ENCODE data around the gene TTC7B.

The TTC7B gene

DNA sequence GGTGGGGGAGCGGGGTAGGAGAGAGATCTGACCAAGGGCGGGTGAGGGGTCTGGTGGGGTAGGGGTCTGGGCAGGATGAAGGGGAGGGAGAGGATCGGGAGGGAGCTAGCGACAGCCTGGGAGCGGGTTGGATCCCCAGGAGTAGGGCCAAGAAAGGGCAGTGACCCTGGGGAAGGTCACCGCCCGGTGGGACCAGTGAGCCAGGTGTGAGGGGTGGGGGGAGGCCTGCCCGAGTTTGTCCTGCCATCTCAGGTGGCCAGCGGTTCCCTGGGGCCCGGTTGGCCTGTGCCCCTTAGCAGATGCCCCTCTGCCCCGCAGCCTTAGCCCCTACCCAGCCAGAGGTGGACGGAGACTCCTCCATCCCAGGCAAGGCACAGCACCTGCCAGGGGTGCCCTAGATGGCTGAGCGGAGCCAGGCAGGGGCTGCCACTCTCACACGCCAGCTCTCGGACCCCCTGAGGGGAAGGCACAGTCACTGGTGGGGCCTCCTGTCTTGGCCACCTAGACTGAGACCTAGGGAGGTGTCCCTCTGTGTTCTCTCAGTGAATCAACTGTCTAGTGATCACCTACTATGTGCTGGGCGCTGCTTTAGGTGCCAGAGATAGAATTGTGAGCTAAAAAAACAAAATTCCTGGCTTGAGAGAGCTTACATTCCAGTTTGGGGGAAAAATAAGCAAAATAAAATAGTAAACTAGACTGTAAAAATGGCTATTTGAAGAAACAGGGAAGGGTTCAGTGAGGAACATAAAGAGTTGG, 629 bp upstream of the TTC7B start:
- Histone ChIP-seq H3K27me3 (replicated peaks; ENCODE audit: control insufficient read depth, insufficient read depth, low read length, poor library complexity, severe bottlenecking) (no peaks in the 10 kb centered on the region), H3K27ac (ENCODE audit: insufficient read depth, low read length, poor library complexity, severe bottlenecking) (no peak overlapping the region), H3K36me3 (ENCODE audit: control insufficient read depth, insufficient read depth, low read length) (no peaks in the 10 kb centered on the region), H3K9me3 (ENCODE audit: control insufficient read depth, low read length) (no peaks in the 10 kb centered on the region), H3K4me3 (ENCODE audit: insufficient read depth, low read depth, low read length, poor library complexity, severe bottlenecking) (no peak overlapping the region), H3K4me1 (ENCODE audit: control insufficient read depth, insufficient read depth, low read length, poor library complexity, severe bottlenecking) (peaks cover 6% of the 10 kb centered on the region)
- DNase-seq, result no peak

DNA sequence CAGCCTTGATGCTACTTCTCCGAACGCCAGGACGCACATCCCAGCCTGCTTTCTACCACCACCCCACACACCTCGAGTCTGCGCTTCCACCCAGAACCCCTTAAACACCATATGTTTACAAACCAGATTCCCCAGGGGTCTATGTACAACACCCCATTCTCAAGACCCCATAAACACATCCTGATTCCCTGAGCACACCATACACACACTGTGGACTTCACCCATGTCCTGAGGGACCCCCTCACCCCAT, 733 bp downstream of the TTC7B start:
- no peak overlapping the region for H3K4me3 ChIP-seq (ENCODE audit: insufficient read depth, low read depth, low read length, poor library complexity, severe bottlenecking)
- H3K27me3 ChIP-seq (replicated peaks; ENCODE audit: control insufficient read depth, insufficient read depth, low read length, poor library complexity, severe bottlenecking), result no peaks in the 10 kb centered on the region
- DNase-seq, result no peak
- H3K9me3 ChIP-seq (ENCODE audit: control insufficient read depth, low read length), result no peaks in the 10 kb centered on the region
- H3K36me3 ChIP-seq (ENCODE audit: control insufficient read depth, insufficient read depth, low read length), result no peaks in the 10 kb centered on the region
- H3K4me1 ChIP-seq (ENCODE audit: control insufficient read depth, insufficient read depth, low read length, poor library complexity, severe bottlenecking), result no peaks in the 10 kb centered on the region
- H3K27ac ChIP-seq (ENCODE audit: insufficient read depth, low read length, poor library complexity, severe bottlenecking), result no peak overlapping the region

DNA sequence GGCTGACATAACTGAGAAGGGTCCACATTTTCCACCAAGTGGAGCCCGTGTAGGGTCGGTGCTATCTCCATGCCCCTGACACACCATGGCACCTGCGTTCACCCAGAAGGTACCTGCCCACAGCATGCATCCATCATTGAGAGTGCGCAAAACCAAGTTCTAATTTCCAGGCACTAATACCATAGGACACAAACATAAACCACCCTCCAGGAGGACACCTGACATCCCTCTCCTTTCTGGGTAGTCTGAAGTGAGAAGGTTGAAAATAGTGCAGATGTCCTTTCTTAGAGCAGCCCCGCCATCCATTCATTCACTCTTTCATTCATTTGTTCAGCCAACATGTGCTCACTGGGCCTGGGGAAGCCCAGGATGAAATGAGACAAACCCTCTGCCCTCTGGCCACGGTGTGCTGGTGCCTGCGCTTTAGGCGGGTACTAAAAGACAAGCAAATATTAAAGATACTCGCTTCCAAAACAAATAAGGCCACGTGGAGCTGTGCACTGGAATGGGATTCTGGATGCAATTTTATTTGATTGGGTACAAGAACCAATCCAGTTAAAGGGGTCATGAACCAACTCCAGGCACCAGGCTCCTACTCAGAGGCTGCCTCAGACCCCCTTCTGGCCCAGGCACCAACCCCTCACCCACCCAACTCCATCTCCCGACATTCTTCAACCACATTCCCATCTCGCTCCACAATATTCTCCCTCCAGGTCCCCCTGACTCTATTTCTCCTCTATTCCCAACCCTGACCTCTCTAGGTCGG, 1.2 kb downstream of the TTC7B start:
- no peaks in the 10 kb centered on the region for H3K9me3 ChIP-seq (ENCODE audit: control insufficient read depth, low read length)
- H3K4me1 ChIP-seq (ENCODE audit: control insufficient read depth, insufficient read depth, low read length, poor library complexity, severe bottlenecking), result no peaks in the 10 kb centered on the region
- H3K36me3 ChIP-seq (ENCODE audit: control insufficient read depth, insufficient read depth, low read length), result no peaks in the 10 kb centered on the region
- no peak overlapping the region for H3K4me3 ChIP-seq (ENCODE audit: insufficient read depth, low read depth, low read length, poor library complexity, severe bottlenecking)
- H3K27ac ChIP-seq (ENCODE audit: insufficient read depth, low read length, poor library complexity, severe bottlenecking), result no peak overlapping the region
- no peaks in the 10 kb centered on the region for H3K27me3 ChIP-seq (replicated peaks; ENCODE audit: control insufficient read depth, insufficient read depth, low read length, poor library complexity, severe bottlenecking)
- no peak for DNase-seq

DNA sequence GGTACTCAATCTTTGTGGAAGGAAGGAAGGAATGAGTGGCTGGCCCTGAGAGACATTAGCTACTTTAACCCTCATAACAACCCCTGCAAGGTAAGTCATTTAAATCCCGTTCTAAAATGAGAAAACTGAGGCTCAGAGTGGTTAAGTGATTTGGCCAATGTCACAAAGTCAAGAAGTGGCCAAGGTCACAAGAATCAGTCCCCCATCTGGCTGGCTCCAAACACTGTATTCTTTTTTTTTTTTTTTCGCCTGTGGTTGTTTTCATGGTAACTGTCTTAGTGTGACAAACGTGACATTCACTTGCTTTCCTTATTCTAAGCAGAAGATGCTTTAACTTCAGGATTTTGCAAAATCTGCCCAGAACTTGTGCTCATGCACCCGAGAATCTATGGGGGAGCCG, 2.8 kb downstream of the TTC7B start:
- no peaks in the 10 kb centered on the region for H3K4me1 ChIP-seq (ENCODE audit: control insufficient read depth, insufficient read depth, low read length, poor library complexity, severe bottlenecking)
- no peaks in the 10 kb centered on the region for H3K36me3 ChIP-seq (ENCODE audit: control insufficient read depth, insufficient read depth, low read length)
- no peaks in the 10 kb centered on the region for H3K9me3 ChIP-seq (ENCODE audit: control insufficient read depth, low read length)

DNA sequence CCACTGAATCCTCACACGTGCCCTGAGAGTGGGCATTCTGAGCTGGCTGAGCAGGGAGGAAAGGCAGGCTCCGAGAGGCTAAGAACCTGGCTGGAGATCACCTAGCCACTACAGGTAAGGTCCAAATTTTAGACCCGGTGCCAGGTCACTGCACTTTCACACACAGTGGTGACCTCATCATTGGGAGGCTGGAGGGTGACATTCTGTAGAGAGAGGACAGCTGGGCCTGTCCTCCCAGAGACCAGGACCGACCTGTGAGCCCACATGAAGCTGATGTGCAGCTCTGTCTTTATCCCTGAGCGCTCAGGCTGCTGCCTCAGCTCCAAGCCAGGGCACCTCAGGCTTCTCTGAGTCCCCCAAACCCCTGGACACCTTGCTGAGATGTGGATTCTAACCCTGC, 4.1 kb downstream of the TTC7B start:
- H3K4me1 ChIP-seq (ENCODE audit: control insufficient read depth, insufficient read depth, low read length, poor library complexity, severe bottlenecking), result no peaks in the 10 kb centered on the region
- no peaks in the 10 kb centered on the region for H3K27me3 ChIP-seq (replicated peaks; ENCODE audit: control insufficient read depth, insufficient read depth, low read length, poor library complexity, severe bottlenecking)
- no peaks in the 10 kb centered on the region for H3K36me3 ChIP-seq (ENCODE audit: control insufficient read depth, insufficient read depth, low read length)
- no peak overlapping the region for H3K4me3 ChIP-seq (ENCODE audit: insufficient read depth, low read depth, low read length, poor library complexity, severe bottlenecking)
- no peak for DNase-seq
- no peaks in the 10 kb centered on the region for H3K9me3 ChIP-seq (ENCODE audit: control insufficient read depth, low read length)
- no peak overlapping the region for H3K27ac ChIP-seq (ENCODE audit: insufficient read depth, low read length, poor library complexity, severe bottlenecking)

More for the DNA sequence above, 2.8 kb downstream of the TTC7B start:
- no peak for DNase-seq
- no peaks in the 10 kb centered on the region for H3K27me3 ChIP-seq (replicated peaks; ENCODE audit: control insufficient read depth, insufficient read depth, low read length, poor library complexity, severe bottlenecking)
- no peak overlapping the region for H3K27ac ChIP-seq (ENCODE audit: insufficient read depth, low read length, poor library complexity, severe bottlenecking)
- H3K4me3 ChIP-seq (ENCODE audit: insufficient read depth, low read depth, low read length, poor library complexity, severe bottlenecking), result no peak overlapping the region

DNA sequence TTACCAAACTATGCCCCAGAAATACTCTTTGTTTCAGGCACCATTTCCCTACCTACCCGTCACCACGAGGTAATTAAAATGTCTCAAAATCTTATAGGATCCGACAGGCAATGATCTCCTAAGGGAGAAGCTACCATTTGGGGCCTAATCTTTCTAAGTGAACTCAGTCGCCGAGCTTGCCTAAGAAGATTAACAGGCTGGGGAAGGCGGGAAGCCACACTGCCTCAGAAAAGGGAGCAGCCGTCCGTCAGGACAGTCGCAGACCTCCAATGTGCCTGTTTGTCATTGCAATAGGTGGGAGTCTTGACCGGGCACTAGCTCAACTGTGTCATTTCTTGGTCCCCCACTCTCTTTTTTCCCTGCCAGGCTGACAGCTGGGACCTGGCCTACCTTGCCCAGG, 4.6 kb downstream of the TTC7B start:
- Histone ChIP-seq H3K4me3 (ENCODE audit: insufficient read depth, low read depth, low read length, poor library complexity, severe bottlenecking) (no peak overlapping the region), H3K4me1 (ENCODE audit: control insufficient read depth, insufficient read depth, low read length, poor library complexity, severe bottlenecking) (no peaks in the 10 kb centered on the region), H3K27me3 (replicated peaks; ENCODE audit: control insufficient read depth, insufficient read depth, low read length, poor library complexity, severe bottlenecking) (no peaks in the 10 kb centered on the region), H3K27ac (ENCODE audit: insufficient read depth, low read length, poor library complexity, severe bottlenecking) (no peak overlapping the region), H3K9me3 (ENCODE audit: control insufficient read depth, low read length) (no peaks in the 10 kb centered on the region), H3K36me3 (ENCODE audit: control insufficient read depth, insufficient read depth, low read length) (no peaks in the 10 kb centered on the region)
- no peak for DNase-seq

DNA sequence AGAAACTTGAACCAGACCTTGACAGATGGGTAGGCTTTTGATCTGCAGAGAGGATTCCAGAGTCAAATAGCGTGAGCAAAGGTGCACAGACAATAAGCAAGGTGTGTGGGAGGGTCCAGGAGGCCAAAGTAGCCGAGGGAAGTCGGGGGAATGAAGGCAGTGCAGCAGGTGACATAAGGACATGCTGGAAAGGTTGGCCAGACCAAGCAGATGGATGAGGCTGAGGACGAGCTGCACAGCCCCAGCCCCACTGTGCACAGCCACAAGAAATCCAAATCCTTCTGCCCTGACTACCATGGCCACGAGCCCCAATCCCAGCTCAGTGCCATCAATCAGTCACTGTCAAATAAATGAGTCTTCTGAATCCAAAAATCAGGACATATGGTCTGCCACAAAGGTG, 5.4 kb downstream of the TTC7B start:
- DNase-seq, result no peak
- Histone ChIP-seq H3K27ac (ENCODE audit: insufficient read depth, low read length, poor library complexity, severe bottlenecking) (no peak overlapping the region), H3K36me3 (ENCODE audit: control insufficient read depth, insufficient read depth, low read length) (no peaks in the 10 kb centered on the region), H3K4me1 (ENCODE audit: control insufficient read depth, insufficient read depth, low read length, poor library complexity, severe bottlenecking) (no peaks in the 10 kb centered on the region), H3K27me3 (replicated peaks; ENCODE audit: control insufficient read depth, insufficient read depth, low read length, poor library complexity, severe bottlenecking) (no peaks in the 10 kb centered on the region), H3K4me3 (ENCODE audit: insufficient read depth, low read depth, low read length, poor library complexity, severe bottlenecking) (no peak overlapping the region), H3K9me3 (ENCODE audit: control insufficient read depth, low read length) (no peaks in the 10 kb centered on the region)

DNA sequence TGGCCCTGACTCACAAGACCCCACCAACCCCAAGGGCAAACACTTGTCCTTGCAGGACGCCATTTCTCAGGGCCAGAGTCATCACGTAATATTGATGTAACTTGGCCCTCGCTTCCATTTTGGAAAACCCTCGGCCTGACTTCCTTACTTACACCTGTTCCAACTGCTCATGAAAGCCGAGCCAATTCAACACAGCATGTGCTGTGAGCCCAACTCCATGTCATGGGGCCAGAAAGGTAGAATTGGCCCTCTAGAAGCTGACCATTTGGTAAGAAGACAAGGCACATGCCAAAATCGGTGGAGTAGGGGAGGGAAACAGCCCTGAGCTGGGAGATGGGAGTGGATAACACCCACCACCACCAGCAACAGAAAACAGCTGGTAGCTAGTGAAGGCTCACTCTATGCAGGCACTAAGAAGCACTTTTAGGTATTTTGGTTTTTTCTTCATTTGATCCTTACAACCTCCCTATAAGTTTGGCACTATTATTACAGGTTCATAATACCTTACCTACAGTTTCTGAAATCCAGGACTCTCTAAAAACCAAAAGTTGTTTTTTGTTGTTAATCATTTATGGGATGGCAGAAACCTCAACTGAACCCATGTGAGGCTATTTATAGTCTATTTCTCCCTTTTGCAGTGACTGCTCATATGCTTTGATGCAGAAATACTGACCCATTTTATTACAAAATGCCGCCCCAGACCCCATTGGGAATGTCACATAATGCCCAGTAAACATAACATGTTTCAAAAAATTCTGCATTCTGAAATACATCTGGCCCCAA, 6.5 kb downstream of the TTC7B start:
- Histone ChIP-seq H3K27me3 (replicated peaks; ENCODE audit: control insufficient read depth, insufficient read depth, low read length, poor library complexity, severe bottlenecking) (no peaks in the 10 kb centered on the region), H3K4me3 (ENCODE audit: insufficient read depth, low read depth, low read length, poor library complexity, severe bottlenecking) (no peak overlapping the region), H3K9me3 (ENCODE audit: control insufficient read depth, low read length) (no peaks in the 10 kb centered on the region), H3K36me3 (ENCODE audit: control insufficient read depth, insufficient read depth, low read length) (no peaks in the 10 kb centered on the region), H3K4me1 (ENCODE audit: control insufficient read depth, insufficient read depth, low read length, poor library complexity, severe bottlenecking) (no peaks in the 10 kb centered on the region), H3K27ac (ENCODE audit: insufficient read depth, low read length, poor library complexity, severe bottlenecking) (no peak overlapping the region)
- no peak for DNase-seq

DNA sequence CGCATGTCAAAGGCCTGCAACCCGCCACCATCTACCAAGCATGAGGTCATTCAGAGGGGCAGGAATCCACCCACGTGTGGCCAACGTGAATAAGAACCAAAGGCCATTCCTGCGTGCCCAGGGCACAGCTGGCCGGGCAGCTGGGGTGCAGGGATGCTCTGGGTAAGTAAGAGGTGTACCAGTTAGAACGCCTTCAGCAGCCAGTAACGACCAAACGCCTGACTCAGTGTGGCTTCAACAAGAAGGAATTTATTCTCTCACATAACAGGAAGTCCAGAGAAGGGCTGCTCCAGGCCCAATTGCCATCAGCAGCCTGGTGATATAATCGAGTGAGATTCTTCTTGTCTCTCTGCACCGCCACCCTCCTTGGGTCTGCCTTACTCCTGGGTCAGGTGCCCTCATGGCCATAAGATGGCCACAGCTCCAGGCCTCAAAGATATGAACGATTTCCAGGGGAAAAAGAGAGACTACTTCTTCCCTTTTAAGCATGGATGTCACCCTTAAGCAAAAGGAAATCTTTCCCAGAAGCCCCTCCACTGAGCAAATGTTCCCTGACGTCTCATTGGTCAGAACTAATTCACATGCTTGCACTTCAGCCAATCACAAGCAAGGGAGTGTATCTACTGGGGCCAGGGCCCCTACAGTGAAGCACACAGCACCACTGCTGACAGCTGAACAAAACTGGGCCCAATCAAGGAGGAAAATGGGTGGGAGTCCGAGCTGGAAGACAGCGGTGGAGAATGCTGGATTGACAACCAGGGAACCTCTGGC, 7.3 kb downstream of the TTC7B start:
- Histone ChIP-seq H3K27ac (ENCODE audit: insufficient read depth, low read length, poor library complexity, severe bottlenecking) (no peak overlapping the region), H3K9me3 (ENCODE audit: control insufficient read depth, low read length) (no peaks in the 10 kb centered on the region), H3K36me3 (ENCODE audit: control insufficient read depth, insufficient read depth, low read length) (no peaks in the 10 kb centered on the region), H3K27me3 (replicated peaks; ENCODE audit: control insufficient read depth, insufficient read depth, low read length, poor library complexity, severe bottlenecking) (no peaks in the 10 kb centered on the region), H3K4me3 (ENCODE audit: insufficient read depth, low read depth, low read length, poor library complexity, severe bottlenecking) (no peak overlapping the region), H3K4me1 (ENCODE audit: control insufficient read depth, insufficient read depth, low read length, poor library complexity, severe bottlenecking) (no peaks in the 10 kb centered on the region)
- DNase-seq, result no peak
